GM06990 (cell line): ENCODE measurements around the gene RASA2.

Experiments
- DNase-seq: peaks from one replicate; pipeline ENCODE4 v3.0.0-alpha.2; 2011; ENCODE audit not compliant: insufficient read length; ENCODE audit errors: extremely low read depth
- H3K27me3 ChIP-seq: replicated peaks from 2 replicates; pipeline ENCODE4 v1.6.0; 2011; ENCODE audit warnings: low read length; ENCODE audit not compliant: control insufficient read depth, insufficient read depth
- H3K36me3 ChIP-seq: 2 replicates; pipeline ENCODE4 v1.5.1; 2011; ENCODE audit warnings: low read length; ENCODE audit not compliant: control insufficient read depth, insufficient read depth
- H3K4me3 ChIP-seq: replicated peaks from 2 replicates; pipeline ENCODE4 v1.5.1; 2011; ENCODE audit warnings: low read depth, mild to moderate bottlenecking, control low read depth, low read length
- TF ChIP-seq, protein P1 (sequence below): IDR thresholded peaks from 2 replicates; pipeline ENCODE4 v1.5.1; 2011; ENCODE audit warnings: low read length, control low read depth, mild to moderate bottlenecking, inconsistent platforms; ENCODE audit not compliant: insufficient read depth, poor library complexity, severe bottlenecking

Gene RASA2

DNA sequence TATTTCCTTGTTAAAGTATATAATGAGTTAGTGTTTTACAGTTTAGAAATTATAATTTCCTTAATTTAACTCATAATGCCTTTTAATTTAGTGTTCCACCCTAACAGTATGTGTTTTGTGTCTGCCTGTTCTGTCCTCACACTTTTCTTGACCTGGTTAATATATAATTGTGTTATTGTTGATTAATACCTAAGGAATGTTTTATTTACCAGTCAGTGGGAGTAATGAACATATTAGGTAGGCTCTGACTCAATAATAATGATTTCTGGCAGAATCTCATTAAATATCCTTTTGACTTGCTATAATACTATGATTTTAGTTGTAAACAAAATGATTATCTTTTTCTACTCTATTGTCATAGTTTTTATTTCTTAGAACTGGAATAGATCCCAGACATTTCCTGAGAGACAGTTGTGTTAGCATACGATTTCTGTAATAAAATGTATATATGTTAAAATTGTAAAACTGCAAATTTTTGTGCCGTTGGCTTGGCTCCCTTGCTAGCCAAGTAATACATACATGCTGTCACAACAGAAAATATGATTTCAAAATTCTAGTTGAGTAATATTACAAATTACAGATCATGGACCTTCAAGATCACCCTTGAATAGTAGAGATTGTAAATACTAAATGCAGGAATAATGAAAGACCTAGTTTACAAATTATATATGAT, 51.9 kb downstream of the RASA2 start:
- Histone ChIP-seq H3K4me3 (no peak overlapping the region), H3K36me3 (no peaks in the 10 kb centered on the region), H3K27me3 (no peaks in the 10 kb centered on the region)
- TF ChIP-seq, protein P1, sequence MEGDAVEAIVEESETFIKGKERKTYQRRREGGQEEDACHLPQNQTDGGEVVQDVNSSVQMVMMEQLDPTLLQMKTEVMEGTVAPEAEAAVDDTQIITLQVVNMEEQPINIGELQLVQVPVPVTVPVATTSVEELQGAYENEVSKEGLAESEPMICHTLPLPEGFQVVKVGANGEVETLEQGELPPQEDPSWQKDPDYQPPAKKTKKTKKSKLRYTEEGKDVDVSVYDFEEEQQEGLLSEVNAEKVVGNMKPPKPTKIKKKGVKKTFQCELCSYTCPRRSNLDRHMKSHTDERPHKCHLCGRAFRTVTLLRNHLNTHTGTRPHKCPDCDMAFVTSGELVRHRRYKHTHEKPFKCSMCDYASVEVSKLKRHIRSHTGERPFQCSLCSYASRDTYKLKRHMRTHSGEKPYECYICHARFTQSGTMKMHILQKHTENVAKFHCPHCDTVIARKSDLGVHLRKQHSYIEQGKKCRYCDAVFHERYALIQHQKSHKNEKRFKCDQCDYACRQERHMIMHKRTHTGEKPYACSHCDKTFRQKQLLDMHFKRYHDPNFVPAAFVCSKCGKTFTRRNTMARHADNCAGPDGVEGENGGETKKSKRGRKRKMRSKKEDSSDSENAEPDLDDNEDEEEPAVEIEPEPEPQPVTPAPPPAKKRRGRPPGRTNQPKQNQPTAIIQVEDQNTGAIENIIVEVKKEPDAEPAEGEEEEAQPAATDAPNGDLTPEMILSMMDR = no peak
- DNase-seq = no peak

DNA sequence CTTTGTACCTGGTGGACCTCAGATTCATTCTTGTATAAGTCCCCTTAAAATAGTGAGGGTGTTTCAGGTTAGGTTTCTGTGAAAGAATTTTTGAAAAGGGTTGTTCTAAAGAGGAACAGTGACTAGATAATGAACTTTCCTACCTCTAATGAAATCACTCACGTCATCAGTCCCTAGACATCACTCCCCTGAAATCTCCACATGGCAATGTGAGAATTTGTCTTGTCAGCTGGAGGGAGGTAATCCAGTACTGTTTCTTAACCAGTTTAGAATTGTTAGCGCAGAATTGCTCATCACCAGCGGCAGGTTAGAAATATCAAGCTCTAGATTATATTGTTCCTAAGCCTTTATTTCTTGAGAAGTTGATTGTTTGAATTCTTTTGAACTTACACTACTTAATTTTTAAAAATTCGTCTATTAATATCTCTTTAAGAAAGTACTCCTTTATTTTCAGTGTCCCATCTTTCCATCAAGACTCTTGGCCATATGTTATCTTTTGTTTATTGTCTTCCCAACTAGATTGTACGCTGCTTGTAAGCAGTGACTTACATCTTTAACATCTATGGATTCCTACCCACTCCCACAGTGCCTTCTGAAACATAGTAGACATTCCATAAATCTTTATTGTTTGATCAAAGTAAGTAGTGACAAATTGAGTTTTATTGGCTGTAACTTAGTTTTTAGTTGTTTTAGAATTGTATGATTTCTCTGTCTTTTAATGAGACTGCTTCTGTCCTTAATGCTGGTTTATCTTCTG, 52.8 kb downstream of the RASA2 start:
- no peak for DNase-seq
- no peak overlapping the region for H3K4me3 ChIP-seq
- no peaks in the 10 kb centered on the region for H3K36me3 ChIP-seq
- H3K27me3 ChIP-seq = no peaks in the 10 kb centered on the region
- TF ChIP-seq, protein P1 = no peak

DNA sequence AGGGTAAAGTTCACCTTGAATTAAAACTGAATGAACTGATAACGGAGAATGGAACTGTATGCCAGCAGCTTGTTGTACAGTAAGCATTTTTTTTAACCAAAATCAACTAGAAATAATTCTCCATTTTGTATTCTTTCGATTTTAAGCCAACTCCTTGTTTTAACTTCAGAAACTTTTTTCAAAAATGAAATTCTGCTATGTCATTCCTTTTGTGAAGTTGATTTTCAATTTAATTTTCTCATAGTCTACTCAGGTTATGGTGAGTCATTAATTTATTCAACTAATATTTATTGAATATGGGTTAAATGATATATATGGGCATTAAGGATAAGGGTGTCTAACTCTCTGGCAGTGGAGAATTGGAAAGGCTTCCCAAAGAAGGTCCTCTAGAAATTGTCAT, 53.7 kb downstream of the RASA2 start:
- H3K4me3 ChIP-seq = no peak overlapping the region
- TF ChIP-seq, protein P1 = no peak
- DNase-seq = no peak
- H3K36me3 ChIP-seq = no peaks in the 10 kb centered on the region
- no peaks in the 10 kb centered on the region for H3K27me3 ChIP-seq

DNA sequence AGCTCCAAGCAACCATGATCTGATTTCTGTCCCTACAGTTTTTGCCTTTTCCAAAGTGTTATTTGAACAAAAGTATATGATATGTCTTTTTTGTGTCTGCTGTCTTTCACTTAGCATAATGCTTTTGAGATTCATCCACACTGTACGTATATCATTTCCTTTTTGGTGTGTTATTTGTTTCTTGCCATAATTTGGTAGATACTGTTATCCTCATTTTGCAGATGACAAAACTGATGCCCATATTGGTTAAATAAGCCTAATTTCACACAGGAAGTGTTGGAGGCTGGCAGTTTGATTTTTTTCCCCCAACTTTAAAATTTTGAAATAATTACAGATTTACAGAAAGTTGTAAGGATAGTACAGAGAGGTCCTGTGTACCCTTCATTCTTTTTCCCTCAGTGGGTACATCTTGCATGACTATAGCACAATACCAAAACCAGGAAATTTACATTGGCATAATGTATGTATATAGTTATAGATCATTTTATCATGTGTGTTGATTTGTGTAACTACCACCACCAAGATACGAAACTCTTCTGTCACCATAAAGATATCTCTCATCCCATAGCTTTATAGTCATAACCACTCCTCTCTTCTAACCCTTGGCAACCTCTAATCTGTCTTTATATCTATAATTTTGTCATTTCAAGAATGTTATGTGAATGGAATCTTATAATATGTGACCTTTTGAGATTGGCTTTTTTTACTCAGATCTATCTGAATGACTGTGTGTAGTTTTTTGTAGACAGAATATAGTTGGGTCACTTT, 55.6 kb downstream of the RASA2 start:
- no peaks in the 10 kb centered on the region for H3K36me3 ChIP-seq
- no peak for DNase-seq
- TF ChIP-seq, protein P1 = no peak
- no peak overlapping the region for H3K4me3 ChIP-seq
- H3K27me3 ChIP-seq = no peaks in the 10 kb centered on the region

DNA sequence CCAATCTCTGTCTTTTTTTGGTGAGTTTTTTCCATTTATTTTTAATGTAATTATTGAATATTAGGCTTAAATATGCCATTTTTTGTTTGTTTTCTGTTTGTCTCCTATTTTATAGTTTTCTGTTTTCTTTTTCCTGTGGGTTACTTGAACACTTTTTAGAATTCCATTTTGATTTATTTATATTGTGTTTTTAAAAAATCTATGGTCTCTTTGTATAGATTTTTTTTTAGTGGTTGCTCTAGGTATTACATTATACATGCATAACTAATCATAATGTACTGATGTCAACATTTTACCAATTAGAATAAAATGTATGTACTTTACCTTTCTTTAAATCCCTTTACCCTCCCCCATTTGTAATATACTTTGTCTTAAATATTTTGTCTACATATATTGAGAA, 56.2 kb downstream of the RASA2 start:
- no peaks in the 10 kb centered on the region for H3K27me3 ChIP-seq
- TF ChIP-seq, protein P1 = no peak
- H3K36me3 ChIP-seq = no peaks in the 10 kb centered on the region
- no peak overlapping the region for H3K4me3 ChIP-seq
- DNase-seq = no peak
